Hepatocyte (in vitro differentiated cells): ENCODE results near the gene TEX29.

Experiments
- EZH2phosphoT487 ChIP-seq: fragments of 200-600 bp; sonication (generic); IDR thresholded peaks from one replicate; pipeline ENCODE4 v1.6.1; 2018; ENCODE audit warnings: antibody characterized with exemption, mild to moderate bottlenecking, low read depth, moderate library complexity; ENCODE audit not compliant: unreplicated experiment, severe bottlenecking
- TF ChIP-seq, protein P1 (sequence below): fragments of 200-600 bp; sonication (generic); IDR thresholded peaks from 2 replicates; pipeline ENCODE4 v1.5.1; 2016; ENCODE audit warnings: antibody characterized with exemption, mild to moderate bottlenecking; ENCODE audit not compliant: poor library complexity

DNA sequence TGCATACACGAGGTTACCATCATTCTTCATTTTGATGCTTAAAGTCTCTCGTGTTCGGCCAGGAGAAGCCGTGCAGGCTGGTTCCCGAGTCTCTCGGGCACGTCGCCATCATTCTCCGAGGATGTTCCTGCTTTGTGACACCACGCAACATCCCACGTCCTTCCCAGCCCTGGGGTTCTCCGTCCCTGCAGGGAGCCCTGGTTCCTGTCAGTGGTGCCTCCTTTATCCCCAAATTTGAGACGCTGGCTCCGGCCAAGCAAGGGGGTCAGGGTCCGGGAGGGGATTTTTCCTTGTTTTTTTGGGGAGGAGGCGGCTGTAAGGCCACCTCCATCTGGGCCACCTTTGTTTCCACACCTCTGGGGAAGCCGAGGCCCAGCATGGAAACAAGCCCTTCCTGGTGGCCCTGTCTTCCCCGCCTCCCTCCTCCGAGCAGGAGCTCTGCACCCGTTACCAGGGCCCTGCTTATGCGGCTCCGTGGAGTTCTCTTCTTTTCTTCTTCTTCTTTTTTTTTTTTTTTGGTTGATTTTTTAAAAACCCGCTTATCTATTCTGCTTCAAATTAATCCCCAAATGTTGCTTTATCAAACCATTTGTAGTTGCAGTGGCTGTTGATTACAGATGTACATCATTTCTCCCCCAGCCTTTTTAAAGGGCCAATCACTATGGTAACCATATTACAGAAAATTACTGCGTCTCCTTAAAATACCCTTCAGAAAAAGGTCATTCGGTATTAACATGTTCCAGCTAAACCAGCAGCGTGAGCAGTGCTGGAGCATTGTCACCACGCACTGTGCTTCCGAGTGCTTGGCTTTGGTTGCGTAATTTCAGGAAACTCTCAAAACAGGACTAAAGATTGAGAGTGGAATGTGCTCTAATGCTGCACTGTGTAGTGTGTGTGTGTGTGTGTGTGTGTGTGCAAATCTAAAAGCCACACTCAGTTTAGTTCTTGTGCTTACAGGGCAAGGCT lies 50.4 kb downstream of the TEX29 start:
- TF ChIP-seq, protein P1, sequence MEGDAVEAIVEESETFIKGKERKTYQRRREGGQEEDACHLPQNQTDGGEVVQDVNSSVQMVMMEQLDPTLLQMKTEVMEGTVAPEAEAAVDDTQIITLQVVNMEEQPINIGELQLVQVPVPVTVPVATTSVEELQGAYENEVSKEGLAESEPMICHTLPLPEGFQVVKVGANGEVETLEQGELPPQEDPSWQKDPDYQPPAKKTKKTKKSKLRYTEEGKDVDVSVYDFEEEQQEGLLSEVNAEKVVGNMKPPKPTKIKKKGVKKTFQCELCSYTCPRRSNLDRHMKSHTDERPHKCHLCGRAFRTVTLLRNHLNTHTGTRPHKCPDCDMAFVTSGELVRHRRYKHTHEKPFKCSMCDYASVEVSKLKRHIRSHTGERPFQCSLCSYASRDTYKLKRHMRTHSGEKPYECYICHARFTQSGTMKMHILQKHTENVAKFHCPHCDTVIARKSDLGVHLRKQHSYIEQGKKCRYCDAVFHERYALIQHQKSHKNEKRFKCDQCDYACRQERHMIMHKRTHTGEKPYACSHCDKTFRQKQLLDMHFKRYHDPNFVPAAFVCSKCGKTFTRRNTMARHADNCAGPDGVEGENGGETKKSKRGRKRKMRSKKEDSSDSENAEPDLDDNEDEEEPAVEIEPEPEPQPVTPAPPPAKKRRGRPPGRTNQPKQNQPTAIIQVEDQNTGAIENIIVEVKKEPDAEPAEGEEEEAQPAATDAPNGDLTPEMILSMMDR = no peak
- no peak for TF ChIP-seq EZH2phosphoT487
